Keratinocyte (primary cell): Measurements from ENCODE around the gene GNAL. TPM values are rescaled to one million over a fixed set of nuclear protein-coding genes. Genes with fewer than 3 reads are reported as not detected.
A peak's percentile ranks its signal among the peaks of the same experiment; 100 is the strongest.

Experiments used
- DNase-seq: peaks from one replicate; pipeline ENCODE4 v3.0.0-alpha.2; 2011; ENCODE audit warnings: low read depth, missing footprints, low spot score
- FAIRE-seq: peaks from 2 replicates; lab custom pipeline; 2011; peaks lifted over from hg19 to GRCh38; lab: Jason Lieb, UNC
- H2AFZ ChIP-seq: 2 replicates; pipeline ENCODE4 v1.6.0; 2012; ENCODE audit warnings: low read length, control low read depth, inconsistent platforms; ENCODE audit not compliant: control insufficient read depth
- H3K27ac ChIP-seq: 2 replicates; pipeline ENCODE4 v1.5.1; 2011; ENCODE audit warnings: low read length; ENCODE audit not compliant: control insufficient read depth, insufficient read depth
- H3K27me3 ChIP-seq: 3 replicates; pipeline ENCODE4 v1.6.0; 2011; ENCODE audit warnings: low read length; ENCODE audit not compliant: control insufficient read depth, insufficient read depth; ENCODE audit errors: extremely low read depth
- H3K36me3 ChIP-seq, 2 experiments: 2 replicates in 1 of 2; 3 replicates in 1 of 2; pipeline ENCODE4 v1.5.1; 2011; ENCODE audit warnings: low read length in 2 of 2, mild to moderate bottlenecking in 1 of 2; ENCODE audit not compliant: control insufficient read depth in 2 of 2, insufficient read depth in 2 of 2; ENCODE audit errors: extremely low read depth in 1 of 2
- H3K4me1 ChIP-seq: 3 replicates; pipeline ENCODE4 v1.5.1; 2011; ENCODE audit warnings: low read length; ENCODE audit not compliant: control insufficient read depth, insufficient read depth; ENCODE audit errors: extremely low read depth
- H3K4me2 ChIP-seq: 3 replicates; pipeline ENCODE4 v1.6.0; 2011; ENCODE audit warnings: low read depth, low read length; ENCODE audit not compliant: control insufficient read depth, insufficient read depth; ENCODE audit errors: extremely low read depth
- H3K4me3 ChIP-seq, 3 experiments: fragments of 200-600 bp in 1 of 3; sonication (generic) in 1 of 3; 2 replicates in 2 of 3; 3 replicates in 1 of 3; pipeline ENCODE4 v1.5.1; 2011 to 2016; ENCODE audit warnings: low read length in 3 of 3, mild to moderate bottlenecking in 3 of 3, control low read depth in 2 of 3, inconsistent platforms in 1 of 3, low read depth in 1 of 3, mixed read lengths in 1 of 3, mixed run types in 1 of 3, moderate library complexity in 1 of 3; ENCODE audit not compliant: control insufficient read depth in 2 of 3, insufficient read depth in 2 of 3; ENCODE audit errors: extremely low read depth in 1 of 3
- H3K79me2 ChIP-seq: 2 replicates; pipeline ENCODE4 v1.6.0; 2012; ENCODE audit warnings: low read length; ENCODE audit not compliant: control insufficient read depth, insufficient read depth
- H3K9ac ChIP-seq: 3 replicates; pipeline ENCODE4 v1.6.0; 2011; ENCODE audit warnings: low read length; ENCODE audit not compliant: control insufficient read depth, insufficient read depth; ENCODE audit errors: extremely low read depth
- H3K9me1 ChIP-seq: 3 replicates; pipeline ENCODE4 v1.6.0; 2011; ENCODE audit warnings: low read length; ENCODE audit not compliant: control insufficient read depth, insufficient read depth; ENCODE audit errors: extremely low read depth
- H3K9me3 ChIP-seq: 2 replicates; pipeline ENCODE4 v1.5.1; 2012; ENCODE audit warnings: low read depth, low read length; ENCODE audit not compliant: control insufficient read depth
- H4K20me1 ChIP-seq: 3 replicates; pipeline ENCODE4 v1.6.0; 2011; ENCODE audit warnings: low read length; ENCODE audit not compliant: control insufficient read depth, insufficient read depth; ENCODE audit errors: extremely low read depth
- EZH2 ChIP-seq: IDR thresholded peaks from one replicate; pipeline ENCODE4 v1.6.1; 2012; ENCODE audit warnings: inconsistent platforms, mild to moderate bottlenecking, low read length, moderate library complexity
- dilution Hi-C: fragments of 300-500 bp; cut with MboI; formaldehyde crosslinking; loops from one replicate; pipeline ENCODE4 v1.7.0; 2020; ENCODE audit warnings: low sequenced_read_pairs; ENCODE audit not compliant: extremely low pct_ligation_motif_present
- polyA plus RNA-seq, 5 experiments: library from polyadenylated mRNA; depleted of rRNA in 3 of 5; stranded (reverse) in 3 of 5; stranded (forward) in 1 of 5; unstranded in 1 of 5; fragments of >200 nt; gene quantifications; 1 replicate in 1 of 5; 2 replicates in 3 of 5; 3 replicates in 1 of 5; pipeline versions ENCODE4 v1.2.1 to v1.2.3, GENCODE V29; 2011 to 2012; ENCODE audit warnings: missing spikeins in 2 of 5, low read depth in 1 of 5, low replicate concordance in 1 of 5
- TF ChIP-seq, protein P1 (sequence below), 3 experiments: IDR thresholded peaks in 1 of 3; conservative IDR thresholded peaks in 1 of 3; optimal IDR thresholded peaks in 1 of 3; 2 replicates in 2 of 3; 3 replicates in 1 of 3; pipeline versions ENCODE3 to v1.5.1; 2011; ENCODE audit warnings: low read length in 3 of 3, mild to moderate bottlenecking in 3 of 3, moderate library complexity in 2 of 3, control low read depth in 1 of 3, inconsistent platforms in 1 of 3; ENCODE audit not compliant: insufficient read depth in 2 of 3; ENCODE audit errors: extremely low read depth in 1 of 3

GNAL gene
- polyA plus RNA-seq, 1 donor (not counting 4 experiments of a cell fraction or from before 2014, with no cell fraction given), result 30.0 TPM

- dilution Hi-C loops, result no loop called here
- Histone ChIP-seq H3K27me3 (peaks cover 21% of the 10 kb centered on the region), H3K4me3 (no peak overlapping the region), H3K9me3 (no peaks in the 10 kb centered on the region), H4K20me1 (no peaks in the 10 kb centered on the region), H3K27ac (no peak overlapping the region), H3K4me1 (no peaks in the 10 kb centered on the region), H3K36me3 (no peaks in the 10 kb centered on the region), H3K9ac (no peak overlapping the region), H2AFZ (no peak overlapping the region), H3K9me1 (no peaks in the 10 kb centered on the region), H3K79me2 (no peaks in the 10 kb centered on the region), H3K4me2 (no peak overlapping the region)
- no peak for DNase-seq
- TF ChIP-seq, protein P1, sequence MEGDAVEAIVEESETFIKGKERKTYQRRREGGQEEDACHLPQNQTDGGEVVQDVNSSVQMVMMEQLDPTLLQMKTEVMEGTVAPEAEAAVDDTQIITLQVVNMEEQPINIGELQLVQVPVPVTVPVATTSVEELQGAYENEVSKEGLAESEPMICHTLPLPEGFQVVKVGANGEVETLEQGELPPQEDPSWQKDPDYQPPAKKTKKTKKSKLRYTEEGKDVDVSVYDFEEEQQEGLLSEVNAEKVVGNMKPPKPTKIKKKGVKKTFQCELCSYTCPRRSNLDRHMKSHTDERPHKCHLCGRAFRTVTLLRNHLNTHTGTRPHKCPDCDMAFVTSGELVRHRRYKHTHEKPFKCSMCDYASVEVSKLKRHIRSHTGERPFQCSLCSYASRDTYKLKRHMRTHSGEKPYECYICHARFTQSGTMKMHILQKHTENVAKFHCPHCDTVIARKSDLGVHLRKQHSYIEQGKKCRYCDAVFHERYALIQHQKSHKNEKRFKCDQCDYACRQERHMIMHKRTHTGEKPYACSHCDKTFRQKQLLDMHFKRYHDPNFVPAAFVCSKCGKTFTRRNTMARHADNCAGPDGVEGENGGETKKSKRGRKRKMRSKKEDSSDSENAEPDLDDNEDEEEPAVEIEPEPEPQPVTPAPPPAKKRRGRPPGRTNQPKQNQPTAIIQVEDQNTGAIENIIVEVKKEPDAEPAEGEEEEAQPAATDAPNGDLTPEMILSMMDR (optimal IDR thresholded peaks at IDR 0.05 in 1 of 3, IDR thresholded peaks at IDR 0.05 in 1 of 3, conservative IDR thresholded peaks at IDR 0.05 in 1 of 3; ENCODE audit: extremely low read depth in 1 of 3, insufficient read depth in 2 of 3, low read length in 3 of 3), result no peak
- no peak for TF ChIP-seq EZH2
- FAIRE-seq, result no peak
These were observed 61.7 kb downstream of the GNAL start for GRCh38 chr18:11750581-11751310.

- no peaks in the 10 kb centered on the region for H3K4me1 ChIP-seq
- H3K4me3 ChIP-seq, result peak overlapping the region in 2 of 3 experiments; percentile 25 to 43
- DNase-seq (no peak), FAIRE-seq (no peak)
- H3K79me2 ChIP-seq, result no peaks in the 10 kb centered on the region
- no peak for TF ChIP-seq EZH2
- TF ChIP-seq, protein P1 (optimal IDR thresholded peaks at IDR 0.05 in 1 of 3, IDR thresholded peaks at IDR 0.05 in 1 of 3, conservative IDR thresholded peaks at IDR 0.05 in 1 of 3; ENCODE audit: extremely low read depth in 1 of 3, insufficient read depth in 2 of 3, low read length in 3 of 3), result no peak
- peaks cover 21% of the 10 kb centered on the region for H3K27me3 ChIP-seq
- H4K20me1 ChIP-seq, result no peaks in the 10 kb centered on the region
- no peaks in the 10 kb centered on the region for H3K9me1 ChIP-seq
- H3K27ac ChIP-seq, result no peak overlapping the region
- H3K9me3 ChIP-seq, result no peaks in the 10 kb centered on the region
- no peaks in the 10 kb centered on the region for H3K36me3 ChIP-seq
- dilution Hi-C loops, result no loop called here
- peak overlapping the region; percentile 9 for H2AFZ ChIP-seq
- H3K9ac ChIP-seq, result no peak overlapping the region
- H3K4me2 ChIP-seq, result peak overlapping the region; percentile 71
These were observed 62.5 kb downstream of the GNAL start for GRCh38 chr18:11751341-11752115.
